SKM-1 treated with dmso at 0.1 percent for 144 hours (cell line): ENCODE data around the gene USP38.
"Not testable (repeated sequence)": the region's sequence is repeated elsewhere in the genome, so short reads cannot be mapped to it uniquely, and the experiment has no call there.

Source experiments
- DNase-seq: peaks from one replicate; lab custom pipeline; 2025; ENCODE audit not compliant: unreplicated experiment; lab: John Stamatoyannopoulos, UW

The USP38 gene, protein sequence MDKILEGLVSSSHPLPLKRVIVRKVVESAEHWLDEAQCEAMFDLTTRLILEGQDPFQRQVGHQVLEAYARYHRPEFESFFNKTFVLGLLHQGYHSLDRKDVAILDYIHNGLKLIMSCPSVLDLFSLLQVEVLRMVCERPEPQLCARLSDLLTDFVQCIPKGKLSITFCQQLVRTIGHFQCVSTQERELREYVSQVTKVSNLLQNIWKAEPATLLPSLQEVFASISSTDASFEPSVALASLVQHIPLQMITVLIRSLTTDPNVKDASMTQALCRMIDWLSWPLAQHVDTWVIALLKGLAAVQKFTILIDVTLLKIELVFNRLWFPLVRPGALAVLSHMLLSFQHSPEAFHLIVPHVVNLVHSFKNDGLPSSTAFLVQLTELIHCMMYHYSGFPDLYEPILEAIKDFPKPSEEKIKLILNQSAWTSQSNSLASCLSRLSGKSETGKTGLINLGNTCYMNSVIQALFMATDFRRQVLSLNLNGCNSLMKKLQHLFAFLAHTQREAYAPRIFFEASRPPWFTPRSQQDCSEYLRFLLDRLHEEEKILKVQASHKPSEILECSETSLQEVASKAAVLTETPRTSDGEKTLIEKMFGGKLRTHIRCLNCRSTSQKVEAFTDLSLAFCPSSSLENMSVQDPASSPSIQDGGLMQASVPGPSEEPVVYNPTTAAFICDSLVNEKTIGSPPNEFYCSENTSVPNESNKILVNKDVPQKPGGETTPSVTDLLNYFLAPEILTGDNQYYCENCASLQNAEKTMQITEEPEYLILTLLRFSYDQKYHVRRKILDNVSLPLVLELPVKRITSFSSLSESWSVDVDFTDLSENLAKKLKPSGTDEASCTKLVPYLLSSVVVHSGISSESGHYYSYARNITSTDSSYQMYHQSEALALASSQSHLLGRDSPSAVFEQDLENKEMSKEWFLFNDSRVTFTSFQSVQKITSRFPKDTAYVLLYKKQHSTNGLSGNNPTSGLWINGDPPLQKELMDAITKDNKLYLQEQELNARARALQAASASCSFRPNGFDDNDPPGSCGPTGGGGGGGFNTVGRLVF

GRCh38 chr4:143184503-143185252 is at the start of gene USP38:
Gene USP38, plus strand, starts transcription at chr4:143184917. Its CDS starts 534 bp downstream, at chr4:143185451.
- DNase-seq: peak; percentile 91

- DNase-seq: no peak
Observed at GRCh38 chr4:143135358-143135757, 49.4 kb upstream of the USP38 start.

GRCh38 chr4:143140696-143141095 is 44.0 kb upstream of the USP38 start:
- DNase-seq: no peak

GRCh38 chr4:143148521-143148920 is 36.2 kb upstream of the USP38 start:
- DNase-seq: no peak

- DNase-seq: no peak
Observed at GRCh38 chr4:143156853-143157252, 27.9 kb upstream of the USP38 start.

- no peak for DNase-seq
Observed at GRCh38 chr4:143163614-143164013, 21.1 kb upstream of the USP38 start.

- not testable (repeated sequence) for DNase-seq
Observed at GRCh38 chr4:143166722-143167121, 18.0 kb upstream of the USP38 start.

- DNase-seq: no peak
Observed at GRCh38 chr4:143178923-143179322, 5.8 kb upstream of the USP38 start.

GRCh38 chr4:143183513-143184216 is 1.1 kb upstream of the USP38 start:
- peak; percentile 16 for DNase-seq

DNA sequence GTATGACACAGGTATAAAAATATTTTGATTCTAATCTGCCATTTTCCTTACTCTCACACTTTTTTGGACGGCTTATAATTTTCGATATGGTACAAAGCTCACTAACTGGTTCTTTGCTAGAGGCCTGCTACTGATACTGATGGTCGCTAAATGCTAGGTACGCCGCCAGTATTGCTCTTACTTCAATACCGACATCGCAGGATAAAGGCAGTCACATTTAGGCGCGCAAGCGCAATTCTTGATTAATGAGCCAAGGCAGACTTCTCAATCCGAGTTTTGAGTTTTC is 557 bp upstream of the USP38 start:
- DNase-seq: peak; percentile 36

DNA sequence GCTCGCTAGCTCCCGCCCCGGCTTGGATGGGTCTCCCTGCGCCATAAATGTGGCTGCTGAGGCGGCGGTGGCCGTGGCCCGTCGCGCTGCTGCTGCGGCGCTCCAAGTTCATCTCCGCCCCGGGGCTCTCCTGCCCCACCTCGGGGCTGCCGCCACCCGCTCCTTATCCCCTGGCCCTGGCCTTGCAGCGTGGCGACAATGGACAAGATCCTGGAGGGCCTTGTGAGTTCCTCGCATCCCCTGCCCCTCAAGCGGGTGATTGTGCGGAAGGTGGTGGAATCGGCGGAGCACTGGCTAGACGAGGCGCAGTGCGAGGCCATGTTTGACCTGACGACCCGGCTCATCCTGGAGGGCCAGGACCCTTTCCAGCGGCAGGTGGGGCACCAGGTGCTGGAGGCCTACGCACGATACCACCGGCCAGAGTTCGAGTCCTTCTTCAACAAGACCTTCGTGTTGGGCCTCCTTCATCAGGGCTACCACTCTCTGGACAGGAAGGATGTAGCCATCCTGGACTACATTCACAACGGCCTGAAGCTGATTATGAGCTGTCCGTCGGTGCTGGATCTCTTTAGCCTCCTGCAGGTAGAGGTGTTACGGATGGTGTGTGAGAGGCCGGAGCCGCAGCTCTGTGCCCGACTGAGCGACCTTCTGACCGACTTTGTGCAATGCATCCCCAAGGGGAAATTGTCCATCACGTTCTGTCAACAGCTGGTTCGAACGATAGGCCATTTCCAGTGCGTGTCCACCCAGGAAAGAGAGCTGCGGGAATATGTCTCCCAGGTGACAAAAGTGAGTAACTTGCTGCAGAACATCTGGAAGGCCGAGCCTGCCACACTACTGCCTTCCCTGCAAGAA is 763 bp downstream of the USP38 start:
- peak; percentile 55 for DNase-seq

DNA sequence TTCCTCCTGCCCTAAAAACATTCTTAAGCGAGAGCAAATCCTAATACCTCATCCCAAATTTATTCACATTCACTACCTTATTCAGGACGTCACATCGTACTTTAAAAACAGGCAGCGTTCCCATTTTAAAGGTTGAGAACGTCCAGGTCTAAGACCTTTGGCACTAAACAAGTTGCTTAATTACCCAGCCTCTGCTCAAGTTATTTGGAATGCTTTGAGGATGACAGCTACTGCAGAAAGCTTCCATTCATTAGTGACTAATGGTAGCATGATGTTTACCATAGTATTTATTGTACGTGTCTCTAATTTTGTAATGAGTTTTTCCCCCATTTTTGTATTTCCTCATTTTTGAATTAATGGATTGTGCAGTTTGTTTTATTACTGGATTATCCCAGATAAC is 1.5 kb downstream of the USP38 start:
- no peak for DNase-seq

DNA sequence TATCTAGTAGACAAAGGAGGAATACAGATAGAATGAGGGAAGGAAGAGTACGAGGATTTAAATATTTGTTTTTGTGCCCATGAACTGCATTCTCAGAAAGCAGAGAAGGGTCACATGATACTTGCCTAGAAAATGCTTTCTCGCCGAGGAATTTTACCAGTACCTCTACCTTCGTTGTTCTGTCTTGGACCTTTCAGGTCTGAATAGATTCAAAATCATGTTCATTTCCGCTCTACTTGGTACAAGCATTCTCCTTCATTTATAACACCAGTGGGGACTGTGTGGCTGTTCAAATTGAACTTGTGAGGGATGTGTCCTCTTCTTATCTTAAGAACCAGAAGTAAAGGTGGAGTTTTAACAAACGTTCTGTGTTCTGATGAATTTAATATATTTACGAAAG is 1.9 kb downstream of the USP38 start:
- DNase-seq: no peak

DNA sequence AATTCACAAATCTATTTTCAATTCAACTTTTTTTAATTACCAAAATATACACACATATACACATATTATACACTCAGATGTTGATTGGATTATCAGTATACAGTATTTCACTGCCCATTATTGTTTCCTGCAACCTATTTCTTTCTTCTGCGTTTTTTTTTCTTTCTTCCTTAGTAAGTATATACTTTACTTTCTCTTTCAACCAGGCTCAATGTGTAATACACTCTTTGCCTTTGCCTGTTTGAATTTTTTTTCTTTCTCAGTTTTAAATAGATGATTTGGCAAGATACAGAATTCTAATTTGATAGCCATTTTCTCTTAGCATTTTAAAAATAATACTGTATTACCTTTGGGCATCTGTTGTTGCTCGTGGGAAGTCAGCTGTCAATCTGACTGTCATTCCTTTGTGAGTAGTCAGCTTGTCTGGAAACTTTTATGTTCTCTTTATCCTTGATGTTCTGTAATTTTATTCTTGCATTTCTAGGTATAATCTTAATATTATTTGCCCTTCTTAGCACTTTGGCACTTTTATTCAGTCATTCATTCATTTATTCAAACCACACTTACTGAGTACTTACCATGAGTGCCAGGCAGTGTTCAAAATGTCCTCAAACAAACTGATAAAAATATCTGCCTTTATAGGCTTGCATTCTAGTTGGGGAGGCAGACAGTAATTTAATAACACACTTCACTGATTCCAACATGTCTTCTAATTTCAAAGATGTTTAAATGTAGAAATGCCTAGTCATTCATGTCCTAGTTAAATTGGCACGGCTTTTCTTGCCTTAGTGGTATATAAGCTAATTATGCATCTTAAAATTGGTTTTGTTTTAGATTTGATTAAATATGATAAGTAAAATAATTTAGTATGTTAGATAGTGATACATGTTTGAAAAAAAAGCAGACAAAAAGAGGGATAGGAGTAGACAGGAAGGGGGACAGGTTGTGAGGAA is 3.7 kb downstream of the USP38 start:
- DNase-seq: no peak

GRCh38 chr4:143189528-143189927 is 4.8 kb downstream of the USP38 start:
- no peak for DNase-seq

DNA sequence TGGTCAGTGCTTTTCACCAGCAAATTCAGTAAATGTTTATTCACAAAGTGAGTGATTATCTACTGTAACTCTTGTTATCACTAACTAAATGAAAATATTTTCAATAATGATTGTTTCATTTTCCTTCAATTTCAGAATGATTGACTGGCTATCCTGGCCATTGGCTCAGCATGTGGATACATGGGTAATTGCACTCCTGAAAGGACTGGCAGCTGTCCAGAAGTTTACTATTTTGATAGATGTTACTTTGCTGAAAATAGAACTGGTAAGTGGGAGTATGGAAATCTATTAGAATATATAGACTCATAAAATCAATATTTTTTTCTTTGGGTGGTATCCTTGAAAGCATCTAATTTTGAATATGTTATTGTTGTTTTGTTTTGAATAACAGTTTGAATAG is 10.9 kb downstream of the USP38 start:
- no peak for DNase-seq

GRCh38 chr4:143196323-143196722 is 11.6 kb downstream of the USP38 start:
- no peak for DNase-seq

- DNase-seq: no peak
Observed at GRCh38 chr4:143199503-143199902, 14.8 kb downstream of the USP38 start.

- no peak for DNase-seq
Observed at GRCh38 chr4:143202824-143203223, 18.1 kb downstream of the USP38 start.
